HG03575 (cell line): Measurements from ENCODE around the gene KCNQ1.

Source experiments
- ATAC-seq: cut with Tn5 transposase; IDR thresholded peaks from one replicate; pipeline ENCODE4 v1.9.1; 2021; ENCODE audit not compliant: unreplicated experiment, insufficient number of reproducible peaks, low FRiP score; ENCODE audit errors: extremely low read depth

The KCNQ1 gene

DNA sequence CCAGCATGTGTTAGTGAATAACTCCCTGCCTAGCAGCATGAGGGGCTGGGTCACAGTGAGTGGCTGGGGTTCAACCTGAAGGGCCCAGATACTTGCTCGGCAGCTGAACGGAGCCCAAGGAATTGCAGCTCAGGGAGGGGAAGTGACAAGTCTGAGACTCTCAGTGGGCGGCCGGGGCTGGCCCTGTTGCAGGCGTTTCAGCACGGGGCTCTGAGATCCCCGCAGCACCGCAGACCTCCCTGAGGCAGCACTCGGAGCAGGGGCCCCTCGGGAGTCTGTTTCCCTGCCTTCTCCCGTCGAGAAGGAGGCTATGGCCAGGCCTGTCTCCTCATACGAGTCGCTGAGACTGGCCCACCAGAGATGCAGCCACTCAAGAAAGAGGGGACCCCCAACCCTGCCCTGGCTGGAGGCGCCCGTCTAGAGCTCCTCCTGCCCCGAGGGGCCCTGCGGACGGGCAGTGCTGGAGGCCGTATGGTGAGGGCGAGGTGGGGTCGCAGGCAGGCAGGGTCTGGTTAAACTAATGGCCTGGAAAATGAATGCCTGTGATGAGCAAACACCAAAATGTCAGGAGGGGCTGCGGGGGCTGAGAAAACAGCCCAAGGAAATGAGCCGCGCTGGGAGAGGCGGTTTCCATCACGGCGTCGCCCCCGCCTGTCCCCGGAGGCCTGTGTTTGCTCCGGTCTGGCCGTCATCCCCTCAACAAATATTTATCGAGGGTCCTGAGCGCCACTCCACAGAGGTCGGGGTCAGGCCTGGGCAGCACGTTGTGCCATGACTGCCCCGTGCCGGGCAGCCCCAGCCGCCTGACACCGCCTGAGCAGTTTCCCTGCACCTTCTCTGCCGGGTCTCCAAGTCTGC is 35.0 kb upstream of the KCNQ1 start:
- ATAC-seq: no peak

GRCh38 chr11:2410616-2411015 is 34.2 kb upstream of the KCNQ1 start:
- no peak for ATAC-seq

DNA sequence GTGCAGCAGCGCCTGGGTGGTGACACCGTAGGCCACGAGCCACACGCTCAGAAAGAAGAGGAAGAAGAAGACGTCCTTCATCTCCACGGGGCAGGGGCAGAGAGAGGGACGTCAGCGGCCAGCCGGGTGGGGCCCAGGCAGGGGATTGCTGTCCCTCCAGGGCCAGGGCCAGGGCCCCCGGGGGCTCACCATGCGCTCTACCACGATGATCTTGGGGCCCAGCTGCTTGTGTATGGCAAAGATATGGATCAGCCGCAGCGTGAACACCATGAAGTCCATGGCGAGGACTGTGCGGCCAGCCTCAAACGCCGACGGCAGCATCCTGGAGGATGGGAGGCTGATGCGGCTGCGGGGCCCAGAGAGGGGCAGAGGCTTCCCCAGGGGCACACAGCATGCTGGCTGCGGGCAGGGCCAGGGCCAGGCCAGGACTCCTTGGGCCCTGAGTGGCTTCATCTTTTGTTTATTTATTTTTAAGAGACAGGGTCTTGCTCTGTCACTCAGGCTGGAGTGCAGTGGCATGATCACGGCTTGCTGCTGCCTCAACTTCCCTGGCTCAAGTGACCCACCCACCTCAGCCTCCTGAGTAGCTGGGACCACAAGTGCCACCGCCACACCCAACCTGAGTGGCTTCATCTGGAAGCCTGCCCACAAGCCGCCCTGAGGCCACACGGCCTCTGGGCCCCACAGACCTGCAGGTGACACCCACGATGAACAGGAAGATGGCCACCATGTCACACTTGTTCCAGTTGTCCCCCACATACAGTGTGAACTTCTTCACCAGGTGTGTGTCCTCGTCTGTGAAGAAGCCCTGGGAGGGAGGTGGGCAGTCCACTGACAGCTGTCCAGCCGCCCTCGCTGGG is 33.1 kb upstream of the KCNQ1 start:
- no peak for ATAC-seq

DNA sequence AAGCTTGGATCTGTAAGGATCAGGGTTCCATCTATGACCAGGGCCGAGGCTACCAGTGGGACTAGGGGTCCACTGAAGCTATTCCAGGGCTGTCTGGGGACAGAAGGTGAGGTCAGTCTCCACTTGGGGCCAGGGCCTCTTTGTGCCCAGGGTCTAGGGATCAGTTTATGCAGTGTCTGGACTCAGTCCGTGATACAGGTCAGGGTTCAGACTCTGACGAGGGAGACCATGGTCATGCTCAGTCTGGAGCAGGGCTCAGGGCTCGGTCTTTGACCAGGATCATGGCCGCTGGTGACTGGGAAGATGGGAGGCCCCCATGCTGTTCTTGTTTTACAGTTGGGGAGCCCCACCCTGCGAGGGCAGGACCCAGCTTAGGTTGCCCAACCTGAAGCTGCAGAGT is 32.5 kb upstream of the KCNQ1 start:
- no peak for ATAC-seq

DNA sequence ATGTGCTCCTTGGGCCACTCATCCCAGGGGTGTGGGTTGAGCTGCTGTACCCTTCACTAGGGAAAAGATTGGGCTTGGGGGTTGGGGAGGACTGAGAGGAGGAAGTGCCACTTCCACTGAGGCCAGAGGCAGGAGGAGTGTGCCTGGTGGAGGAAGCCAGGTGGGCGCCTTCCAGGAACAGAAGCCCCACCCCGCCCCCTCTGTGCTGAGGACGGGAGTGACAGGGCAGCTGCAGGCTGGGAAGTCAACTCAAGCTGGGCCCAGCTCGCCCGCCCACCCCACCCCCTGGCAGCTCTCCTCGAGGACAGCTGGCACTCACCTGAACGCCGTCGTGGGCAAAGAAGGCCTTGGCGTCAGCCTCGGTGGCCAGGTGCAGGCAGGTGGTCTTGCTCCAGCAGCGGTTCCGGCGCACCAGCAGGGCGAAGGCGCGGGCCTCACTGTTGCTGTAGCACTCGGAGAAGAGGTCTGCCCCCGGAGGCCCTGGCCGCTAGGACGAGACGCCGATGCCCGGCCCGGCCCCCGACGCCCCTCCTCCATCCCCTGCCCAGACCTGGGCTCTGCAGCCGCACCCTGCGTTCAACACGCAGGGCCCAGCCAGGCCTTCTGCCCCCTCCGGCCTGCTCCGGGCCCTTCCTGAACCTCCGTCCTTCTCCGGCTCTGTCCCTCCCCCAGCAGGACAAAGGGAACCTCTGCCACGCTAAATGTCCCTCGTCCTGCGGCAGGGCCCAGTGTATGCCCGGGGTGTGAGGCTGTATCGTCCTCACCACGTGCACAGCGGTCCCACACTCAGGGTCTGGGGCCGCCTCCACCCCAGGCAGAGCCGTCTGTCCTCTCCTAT is 30.8 kb upstream of the KCNQ1 start:
- no peak for ATAC-seq

DNA sequence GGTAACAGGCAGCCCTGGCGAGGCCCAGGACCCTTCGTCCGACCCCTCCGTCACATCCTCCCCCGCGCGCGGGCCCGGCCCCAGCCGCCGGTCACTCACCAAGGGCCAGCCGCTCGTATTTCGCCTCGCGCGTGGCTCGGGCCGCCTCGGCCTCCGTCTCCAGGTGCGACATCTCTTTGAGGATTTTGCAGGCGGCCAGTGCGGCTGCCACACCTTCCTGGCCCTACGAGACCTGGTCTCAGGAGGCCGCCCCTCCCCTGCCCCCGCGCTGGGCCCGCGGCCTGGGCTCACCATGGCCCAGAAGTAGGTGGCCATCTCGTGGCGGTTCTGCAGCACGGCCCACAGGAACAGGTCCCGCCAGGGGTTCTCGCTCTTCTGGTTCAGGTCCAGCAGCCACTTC is 30.2 kb upstream of the KCNQ1 start:
- no peak for ATAC-seq

DNA sequence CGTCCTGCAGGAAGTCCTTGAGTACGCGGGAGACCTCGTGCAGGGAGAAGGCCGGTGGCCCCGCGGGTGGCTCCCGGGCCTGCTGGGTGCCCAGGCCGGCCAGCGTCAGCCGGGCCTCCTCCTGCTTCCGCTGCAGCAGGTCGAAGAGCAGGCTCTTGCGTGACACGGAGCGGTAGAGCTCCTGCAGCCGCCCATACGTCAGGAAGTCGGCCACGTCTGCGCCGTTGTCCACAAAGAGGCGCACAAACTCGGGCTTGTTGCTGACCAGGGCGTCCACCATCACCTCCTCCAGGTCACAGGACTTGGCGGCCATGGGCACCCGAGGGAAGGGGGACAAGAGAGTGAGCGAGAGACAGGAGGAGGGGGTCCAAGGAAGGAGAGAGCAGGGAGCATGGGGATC is 29.6 kb upstream of the KCNQ1 start:
- no peak for ATAC-seq

DNA sequence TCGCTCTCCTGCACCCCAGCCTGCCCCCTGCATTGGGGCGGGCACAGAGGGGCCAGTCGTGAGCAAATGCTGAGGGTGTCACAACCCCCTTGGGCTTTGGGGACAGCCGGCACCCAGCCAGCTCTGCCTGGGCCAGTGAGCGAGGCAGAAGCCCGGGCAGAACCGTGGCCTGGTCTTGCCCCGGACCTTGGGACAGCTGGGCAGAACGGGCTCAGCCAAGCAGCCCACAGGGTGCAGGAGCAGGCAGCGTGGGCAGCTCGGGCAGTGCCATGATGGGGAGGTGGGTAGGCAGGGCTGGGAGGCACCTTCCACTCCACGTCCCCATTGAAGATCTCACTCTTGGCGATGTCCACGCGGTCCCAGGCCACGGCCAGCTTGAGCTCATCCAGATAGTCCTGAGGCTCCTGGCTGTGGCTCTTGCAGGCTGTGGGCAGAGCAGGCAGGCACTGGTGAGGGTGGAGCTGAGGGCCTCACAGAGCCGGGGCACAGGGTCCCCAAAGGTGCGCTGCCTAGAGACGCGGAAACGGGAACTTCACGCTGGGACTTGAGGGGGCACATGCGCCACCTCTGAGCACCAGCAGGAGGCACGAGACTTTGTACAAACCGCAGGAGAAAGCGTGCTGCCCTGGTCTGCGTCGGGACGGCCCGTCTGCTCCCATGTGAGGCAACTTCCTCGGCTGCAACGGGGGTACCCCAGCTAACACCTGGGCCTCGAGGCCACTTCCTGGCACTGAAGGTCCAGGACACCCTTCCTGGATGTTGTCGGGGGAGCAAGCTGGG is 29.0 kb upstream of the KCNQ1 start:
- no peak for ATAC-seq

DNA sequence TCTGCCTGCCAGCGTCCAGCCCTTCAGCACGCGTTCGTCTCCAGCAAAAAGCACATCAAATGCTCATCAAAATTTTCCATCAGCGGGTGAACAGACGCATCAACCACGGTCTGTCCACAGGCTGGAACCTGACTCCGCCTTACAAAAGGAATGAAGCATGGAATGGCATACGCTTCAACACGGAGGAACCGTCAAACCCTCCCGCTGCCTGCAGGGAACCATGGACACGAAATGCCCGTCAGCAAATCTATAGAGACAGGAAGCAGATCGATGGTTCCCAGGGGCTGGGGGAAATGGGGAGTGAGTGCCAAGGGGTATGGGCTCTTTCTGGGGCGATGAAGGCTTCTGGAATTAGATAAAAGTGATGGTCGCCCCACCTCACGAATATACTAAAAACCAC is 28.0 kb upstream of the KCNQ1 start:
- ATAC-seq: no peak

DNA sequence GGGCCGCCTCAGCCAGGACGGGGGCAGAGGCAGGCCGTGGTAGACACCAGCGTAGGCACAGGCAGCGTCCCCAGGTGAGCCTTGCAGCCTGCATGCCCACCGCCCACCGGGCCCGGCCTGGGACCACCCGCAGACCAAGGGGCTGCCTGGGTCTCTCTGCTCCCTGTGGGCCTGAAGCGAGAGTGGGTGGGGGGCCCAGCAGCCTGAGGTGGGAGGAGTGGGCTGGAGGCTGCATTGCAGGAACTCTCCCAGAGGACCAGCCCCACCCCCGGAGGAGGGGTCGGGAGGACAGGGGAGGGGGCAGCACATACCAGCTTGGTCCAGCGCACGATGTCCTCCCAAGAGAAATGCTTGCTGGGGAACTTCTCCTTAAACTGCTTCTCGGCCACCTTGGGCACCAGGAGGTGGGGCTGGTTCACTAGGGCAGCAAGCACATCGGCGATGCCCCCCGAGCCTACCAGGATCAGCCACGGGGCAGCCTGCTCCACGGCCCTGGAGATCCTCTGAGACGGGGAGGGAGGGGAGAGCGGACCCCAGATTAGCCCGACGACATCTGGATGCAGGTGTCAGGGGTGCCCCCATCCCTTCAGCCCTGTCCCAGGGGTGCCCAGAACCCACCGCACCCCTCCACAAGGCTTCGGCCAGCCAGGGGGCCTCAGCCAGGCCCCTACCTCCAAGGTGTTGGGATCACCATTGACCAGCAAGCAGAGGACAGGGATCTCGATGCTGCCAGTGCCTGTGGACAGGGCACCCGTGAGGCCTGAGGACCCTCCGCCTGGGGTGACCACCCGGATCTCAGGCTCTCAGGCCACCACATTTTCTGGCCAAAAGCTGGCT is 26.7 kb upstream of the KCNQ1 start:
- no peak for ATAC-seq

DNA sequence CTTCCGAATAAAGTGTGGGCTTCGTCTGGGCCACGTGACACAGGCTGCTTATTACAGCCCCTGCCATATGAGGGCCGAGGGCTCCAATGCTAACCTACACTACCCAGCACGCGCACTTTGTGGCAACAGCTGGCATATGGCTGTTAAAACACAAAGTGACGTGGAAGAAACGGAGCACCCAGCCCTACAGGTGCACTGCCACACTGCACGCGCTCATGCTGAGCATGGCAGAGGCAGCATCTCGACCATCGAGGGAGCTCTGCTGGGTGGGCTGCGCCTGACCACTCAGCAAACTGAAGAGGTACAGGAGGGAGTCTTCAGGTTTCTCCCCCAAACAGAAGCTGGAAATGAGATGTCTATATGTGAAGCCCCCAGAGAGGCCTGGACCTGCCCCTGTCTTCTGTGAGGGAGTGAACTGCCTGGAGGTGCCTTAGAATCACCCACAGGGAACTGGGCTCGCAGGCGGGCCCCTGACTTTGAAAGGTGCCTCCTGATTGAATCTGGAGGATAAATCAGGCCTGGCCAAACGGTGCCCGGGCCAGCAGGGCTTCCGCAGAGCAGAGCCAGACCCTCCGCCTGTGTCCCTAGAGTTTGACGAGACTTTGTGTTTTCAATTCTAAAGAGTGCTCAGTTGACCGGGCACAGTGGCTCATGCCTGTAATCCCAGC is 26.0 kb upstream of the KCNQ1 start:
- ATAC-seq: no peak

DNA sequence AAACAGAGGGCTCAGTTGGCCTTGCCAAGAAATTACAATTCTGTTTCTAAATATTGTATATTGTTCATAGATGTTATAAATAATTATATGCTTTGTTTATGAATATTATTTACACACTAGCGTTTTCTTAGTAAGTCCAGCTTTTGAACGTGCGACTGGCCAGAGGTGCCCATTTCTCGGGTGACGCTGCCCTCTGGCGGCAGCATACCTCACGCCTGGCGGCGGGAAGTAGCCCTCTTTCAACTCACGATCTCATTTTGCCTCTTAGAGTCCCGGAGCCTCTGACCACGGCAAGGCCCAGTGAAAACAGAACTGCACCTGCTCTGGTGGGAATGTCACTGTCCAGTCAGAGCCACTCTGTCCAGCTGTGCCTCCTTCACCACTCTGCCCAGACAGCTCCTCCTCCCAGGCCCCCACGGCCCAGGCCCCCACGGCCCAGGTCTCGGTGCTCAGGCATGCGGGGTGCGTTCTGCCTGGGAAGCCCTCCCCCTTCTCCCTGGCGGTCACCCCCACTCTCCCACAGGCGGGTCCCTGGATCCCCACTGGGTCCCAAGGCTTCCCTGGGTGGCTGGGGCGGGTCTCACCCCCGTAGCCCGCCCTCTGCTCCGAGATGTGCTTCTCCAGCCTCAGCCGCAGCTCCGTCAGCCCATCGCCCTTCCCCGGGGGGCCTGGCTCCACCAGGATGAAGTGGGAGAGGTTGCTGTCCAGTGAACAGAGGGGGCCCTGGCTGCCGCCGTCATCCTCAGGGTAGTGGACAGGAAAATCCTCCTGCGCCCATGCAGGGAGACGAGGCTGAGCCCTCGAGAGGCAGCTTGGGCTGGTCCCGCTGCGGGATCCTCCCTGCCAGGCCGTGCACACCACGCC is 24.9 kb upstream of the KCNQ1 start:
- ATAC-seq: no peak

DNA sequence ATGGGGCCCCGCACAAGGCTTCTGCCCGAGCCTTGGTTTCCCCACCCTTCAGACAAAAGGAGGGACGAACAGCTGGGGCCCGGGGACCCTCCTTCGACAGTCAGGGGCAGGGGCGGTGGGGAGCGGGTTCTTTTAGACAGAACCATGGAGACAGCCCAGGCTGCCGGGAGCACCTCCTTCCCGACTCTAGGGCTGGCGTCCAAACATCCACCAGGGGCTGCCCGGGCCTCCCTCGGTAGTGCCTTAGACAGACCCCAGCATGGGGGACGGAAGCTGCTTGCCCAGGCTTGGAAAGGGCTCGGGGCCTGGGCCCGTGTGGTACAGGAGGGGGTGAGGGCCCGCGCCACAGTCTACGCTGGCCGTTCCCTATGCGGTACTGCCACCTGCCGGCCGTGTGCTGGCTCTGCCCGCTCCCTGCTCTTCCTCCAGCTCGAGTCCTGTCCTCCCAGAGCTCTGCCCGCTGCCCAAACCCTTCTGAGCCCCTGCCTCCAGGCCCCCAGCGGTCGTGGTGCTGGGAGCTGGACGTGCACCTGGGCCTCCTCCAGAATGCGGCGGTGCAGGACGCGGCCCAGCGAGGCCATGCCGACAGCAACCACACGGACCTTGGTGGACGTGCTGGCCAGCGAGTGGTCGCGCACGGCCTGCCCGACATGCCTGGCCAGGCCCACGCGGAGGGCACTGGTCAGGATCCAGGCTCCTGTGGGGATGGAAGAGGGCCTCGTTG is 24.1 kb upstream of the KCNQ1 start:
- no peak for ATAC-seq

- no peak for ATAC-seq
Measured at GRCh38 chr11:2421226-2421994, 23.4 kb upstream of the KCNQ1 start.

DNA sequence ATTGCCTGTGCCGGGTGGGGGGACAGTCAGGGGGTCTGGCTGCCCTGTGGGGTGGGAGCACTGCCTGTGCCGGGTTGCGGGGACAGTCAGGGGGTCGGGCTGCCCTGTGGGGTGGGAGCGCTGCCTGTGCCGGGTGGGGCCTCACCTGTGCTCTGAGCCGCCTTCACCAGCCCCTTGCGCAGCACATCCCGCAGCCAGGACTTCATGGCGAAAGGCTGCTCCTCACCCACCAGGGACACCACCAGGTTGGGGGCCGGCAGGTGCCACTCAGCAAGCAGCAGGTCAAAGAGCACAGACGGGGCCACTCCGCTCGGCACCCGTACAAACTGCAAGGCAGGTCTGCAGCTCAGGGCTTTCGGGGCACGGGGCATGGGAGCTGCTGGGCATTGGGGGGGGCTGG is 22.8 kb upstream of the KCNQ1 start:
- ATAC-seq: no peak
